IMR-90 (cell line): ENCODE results near the gene GMEB2. TPM values are rescaled to one million over a fixed set of nuclear protein-coding genes. Genes with fewer than 3 reads are reported as not detected.

Source experiments
- ATAC-seq: fragments of 200-7000 bp; cut with Tn5 transposase; 2 replicates; pipeline ENCODE4 v1.9.1; 2020; ENCODE audit warnings: low read depth, mild to moderate bottlenecking, moderate library complexity
- BruUV-seq: library from RNA; stranded (reverse); fragments of 400-500 nt; replicated peaks from 2 replicates; lab custom pipeline; 2021; lab: Mats Ljungman, UMichigan
- CTCF ChIA-PET: fragments of 300-600 bp; formaldehyde crosslinking; extraction: SDS; loops from one replicate; lab custom pipeline; 2021; ENCODE audit warnings: antibody characterized with exemption; lab: Yijun Ruan, JAX
- POLR2A ChIA-PET: fragments of 300-600 bp; sonication (Branson Sonifier 250); formaldehyde crosslinking; loops from one replicate; lab custom pipeline; 2022; ENCODE audit warnings: antibody characterized with exemption; ENCODE audit not compliant: unreplicated experiment; lab: Charles Lee
- DNase-seq: peaks from one replicate; pipeline ENCODE4 v3.0.0; 2013
- H2AFZ ChIP-seq: replicated peaks from 2 replicates; pipeline ENCODE3; 2013; ENCODE audit warnings: low read length, mild to moderate bottlenecking; ENCODE audit not compliant: poor library complexity
- H2AK5ac ChIP-seq: 2 replicates; pipeline ENCODE4 v1.6.1; 2013; ENCODE audit warnings: low read depth, low read length, inconsistent platforms
- H2AK9ac ChIP-seq: replicated peaks from 2 replicates; pipeline ENCODE3; 2013; ENCODE audit warnings: mild to moderate bottlenecking, low read depth, low read length, moderate library complexity; ENCODE audit not compliant: poor library complexity
- H2BK120ac ChIP-seq: 2 replicates; pipeline ENCODE4 v1.6.1; 2013; ENCODE audit warnings: low read depth, low read length, inconsistent platforms
- H2BK15ac ChIP-seq: 3 replicates; pipeline ENCODE4 v1.6.1; 2013; ENCODE audit warnings: low read depth, low read length, inconsistent platforms
- H2BK20ac ChIP-seq: 2 replicates; pipeline ENCODE4 v1.6.1; 2013; ENCODE audit warnings: low read depth, mild to moderate bottlenecking, inconsistent platforms, low read length, moderate library complexity
- H2BK5ac ChIP-seq: 2 replicates; pipeline ENCODE4 v1.6.1; 2013; ENCODE audit warnings: mild to moderate bottlenecking, low read depth, low read length, inconsistent platforms; ENCODE audit not compliant: poor library complexity, severe bottlenecking
- H3K14ac ChIP-seq: replicated peaks from 2 replicates; pipeline ENCODE4 v1.6.1; 2013; ENCODE audit warnings: low read depth, low read length, inconsistent platforms
- H3K18ac ChIP-seq: 2 replicates; pipeline ENCODE4 v1.6.1; 2013; ENCODE audit warnings: low read depth, low read length, control low read depth
- H3K23ac ChIP-seq: 2 replicates; pipeline ENCODE4 v1.6.1; 2013; ENCODE audit warnings: low read depth, low read length, inconsistent platforms
- H3K27ac ChIP-seq: 2 replicates; pipeline ENCODE4 v1.5.1; 2013; ENCODE audit warnings: mild to moderate bottlenecking, control low read depth, low read length; ENCODE audit not compliant: insufficient read depth
- H3K27me3 ChIP-seq: 2 replicates; pipeline ENCODE4 v1.6.1; 2013; ENCODE audit warnings: low read length; ENCODE audit not compliant: control insufficient read depth, insufficient read depth
- H3K36me3 ChIP-seq: 2 replicates; pipeline ENCODE4 v1.6.1; 2013; ENCODE audit warnings: low read length, mixed read lengths; ENCODE audit not compliant: control insufficient read depth, insufficient read depth
- H3K4ac ChIP-seq: 2 replicates; pipeline ENCODE4 v1.6.1; 2013; ENCODE audit warnings: low read depth, low read length, inconsistent platforms
- H3K4me1 ChIP-seq: 2 replicates; pipeline ENCODE4 v1.6.1; 2013; ENCODE audit warnings: low read length, mixed read lengths; ENCODE audit not compliant: control insufficient read depth, insufficient read depth
- H3K4me2 ChIP-seq: 2 replicates; pipeline ENCODE4 v1.6.1; 2013; ENCODE audit warnings: low read depth, mild to moderate bottlenecking, control low read depth, low read length, moderate library complexity
- H3K4me3 ChIP-seq: 2 replicates; pipeline ENCODE4 v1.5.1; 2013; ENCODE audit warnings: low read depth, mild to moderate bottlenecking, control low read depth, low read length, moderate library complexity; ENCODE audit not compliant: insufficient read depth
- H3K56ac ChIP-seq: 2 replicates; pipeline ENCODE4 v1.6.1; 2013; ENCODE audit warnings: low read length, inconsistent platforms; ENCODE audit not compliant: insufficient read depth; ENCODE audit errors: extremely low read depth
- H3K79me1 ChIP-seq, 2 experiments: 2 replicates each; pipeline ENCODE4 v1.6.1; 2013; ENCODE audit warnings: low read length in 2 of 2, inconsistent platforms in 1 of 2, low read depth in 1 of 2
- H3K9ac ChIP-seq: 2 replicates; pipeline ENCODE4 v1.6.1; 2013; ENCODE audit warnings: low read depth, low read length, control low read depth
- H3K9me1 ChIP-seq: 2 replicates; pipeline ENCODE4 v1.6.1; 2013; ENCODE audit warnings: low read length, inconsistent platforms; ENCODE audit not compliant: insufficient read depth
- H3K9me3 ChIP-seq: 2 replicates; pipeline ENCODE4 v1.6.1; 2013; ENCODE audit warnings: low read length; ENCODE audit not compliant: control insufficient read depth, insufficient read depth
- H4K20me1 ChIP-seq: 2 replicates; pipeline ENCODE4 v1.6.1; 2013; ENCODE audit warnings: low read length, inconsistent platforms; ENCODE audit not compliant: insufficient read depth
- H4K5ac ChIP-seq: 2 replicates; pipeline ENCODE4 v1.6.1; 2013; ENCODE audit warnings: mild to moderate bottlenecking, low read depth, low read length, control low read depth
- H4K8ac ChIP-seq, 2 experiments: 2 replicates each; pipeline ENCODE4 v1.6.1; 2013; ENCODE audit warnings: low read depth in 2 of 2, low read length in 2 of 2, control low read depth in 1 of 2, inconsistent platforms in 1 of 2
- H4K91ac ChIP-seq: 2 replicates; pipeline ENCODE4 v1.6.1; 2013; ENCODE audit warnings: low read depth, low read length, inconsistent platforms; ENCODE audit not compliant: insufficient read depth
- BHLHE40 ChIP-seq: fragments of 150-350 bp; IDR thresholded peaks from 2 replicates; pipeline ENCODE4 v1.6.1; 2016; ENCODE audit warnings: mild to moderate bottlenecking, low read depth, low read length
- CHD1 ChIP-seq: IDR thresholded peaks from 2 replicates; pipeline ENCODE4 v1.6.1; 2012; ENCODE audit warnings: low read depth, low read length, improper control_type of control experiment
- MAFK ChIP-seq: IDR thresholded peaks from 2 replicates; pipeline ENCODE4 v1.6.1; 2012; ENCODE audit warnings: low read depth, low read length, improper control_type of control experiment
- MXI1 ChIP-seq: IDR thresholded peaks from 2 replicates; pipeline ENCODE4 v1.6.1; 2012; ENCODE audit warnings: low read depth, mild to moderate bottlenecking, low read length, moderate library complexity, borderline replicate concordance
- NFE2L2 ChIP-seq: fragments of 150-350 bp; IDR thresholded peaks from 2 replicates; pipeline ENCODE4 v1.6.1; 2016; ENCODE audit warnings: low read depth, mild to moderate bottlenecking, low read length
- POLR2A ChIP-seq: IDR thresholded peaks from 2 replicates; pipeline ENCODE4 v1.6.1; 2012; ENCODE audit warnings: mild to moderate bottlenecking, low read depth, low read length
- RAD21 ChIP-seq: IDR thresholded peaks from 2 replicates; pipeline ENCODE4 v1.6.1; 2012; ENCODE audit warnings: low read length, improper control_type of control experiment
- WGBS, 2 experiments: methylation state at CpG; one replicate each; pipeline versions ENCODE4 v1.1.5 to v1.1.7; 2013; ENCODE audit warnings: missing lambda C conversion rate in 2 of 2; ENCODE audit not compliant: insufficient read length in 1 of 2; ENCODE audit errors: extremely low coverage in 2 of 2; 5-methylcytosine and 5-hydroxymethylcytosine counted together
- dilution Hi-C: fragments of 300-500 bp; cut with HindIII; formaldehyde crosslinking; loops from one replicate; pipeline ENCODE4 v1.14.3; 2018; ENCODE audit warnings: low sequenced_read_pairs; ENCODE audit not compliant: unreplicated experiment
- in situ Hi-C: fragments of 300-500 bp; cut with MboI; formaldehyde crosslinking; loops from 3 replicates; pipeline ENCODE4 v1.14.3; 2019; ENCODE audit warnings: low sequenced_read_pairs, inconsistent platforms, mixed read lengths
- intact Hi-C: fragments of 100-400 bp; cut with micrococcal nuclease; formaldehyde crosslinking; loops from 2 replicates; pipeline ENCODE4 v1.10.0; 2022
- polyA plus RNA-seq, 3 experiments: library from polyadenylated mRNA; depleted of rRNA; stranded (reverse); fragments of >200 nt; gene quantifications; 2 replicates each; pipeline ENCODE4 v1.2.3, GENCODE V29; 2012; ENCODE audit warnings: low replicate concordance in 1 of 3
- total RNA-seq: library from RNA; depleted of rRNA; stranded (reverse); fragments of >200 nt; gene quantifications from 2 replicates; pipeline ENCODE4 v1.2.3, GENCODE V29; 2012
- TF ChIP-seq, protein P1 (sequence below): fragments of 150-350 bp; IDR thresholded peaks from 2 replicates; pipeline ENCODE4 v1.6.1; 2017; ENCODE audit warnings: mild to moderate bottlenecking, antibody characterized with exemption, low read length, low read depth
- TF ChIP-seq, protein P2 (sequence below): conservative IDR thresholded peaks from 2 replicates; pipeline ENCODE4 v1.5.1; 2012; ENCODE audit warnings: mild to moderate bottlenecking, low read depth, low read length, improper control_type of control experiment

The GMEB2 gene
- total and polyA plus RNA-seq, 2 of the 4 experiments (the other 2 are of a cell fraction) = 5.0 to 10.0 TPM

DNA sequence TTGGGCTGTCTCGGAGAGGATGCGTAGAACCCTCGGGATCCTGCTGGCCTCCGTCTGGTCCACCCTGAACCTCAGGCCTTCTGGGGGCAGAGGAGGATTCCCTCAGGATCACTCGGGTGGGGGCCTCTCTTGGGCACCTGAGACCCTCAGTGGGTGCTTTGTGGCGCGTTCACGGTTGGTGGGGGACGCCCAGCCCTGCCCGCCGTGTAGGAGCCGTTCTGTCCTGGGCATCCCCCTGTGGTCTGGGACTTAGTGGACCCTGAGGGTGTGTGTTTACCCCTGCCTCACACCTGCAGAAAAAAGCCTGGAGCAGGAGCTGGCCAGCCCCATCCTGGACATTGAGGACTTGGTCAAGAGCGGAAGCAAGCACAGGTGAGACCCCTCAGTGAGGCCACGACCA, 38.8 kb upstream of the GMEB2 start:
- in situ Hi-C loops = no loop called here
- CTCF ChIA-PET = no interaction called here
- no peak for DNase-seq
- intact Hi-C loops = no loop called here
- H3K4me2 ChIP-seq = no peak overlapping the region
- dilution Hi-C loops = no loop called here
- no peak overlapping the region for H2BK5ac ChIP-seq
- H2BK15ac ChIP-seq = no peak overlapping the region
- no peak overlapping the region for H4K8ac ChIP-seq
- H4K20me1 ChIP-seq = no peaks in the 10 kb centered on the region
- no peak overlapping the region for H2BK20ac ChIP-seq
- no TSS peak for BruUV-seq
- no peak overlapping the region for H2AFZ ChIP-seq
- H3K4me1 ChIP-seq = no peaks in the 10 kb centered on the region; the same call in 1 of the 2 replicates
- H3K9me3 ChIP-seq = no peaks in the 10 kb centered on the region
- TF ChIP-seq BHLHE40 = no peak
- no peak for TF ChIP-seq RAD21
- TF ChIP-seq MAFK = no peak
- TF ChIP-seq, protein P1, sequence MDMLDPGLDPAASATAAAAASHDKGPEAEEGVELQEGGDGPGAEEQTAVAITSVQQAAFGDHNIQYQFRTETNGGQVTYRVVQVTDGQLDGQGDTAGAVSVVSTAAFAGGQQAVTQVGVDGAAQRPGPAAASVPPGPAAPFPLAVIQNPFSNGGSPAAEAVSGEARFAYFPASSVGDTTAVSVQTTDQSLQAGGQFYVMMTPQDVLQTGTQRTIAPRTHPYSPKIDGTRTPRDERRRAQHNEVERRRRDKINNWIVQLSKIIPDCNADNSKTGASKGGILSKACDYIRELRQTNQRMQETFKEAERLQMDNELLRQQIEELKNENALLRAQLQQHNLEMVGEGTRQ = no peak
- no peak for TF ChIP-seq NFE2L2
- no peak for TF ChIP-seq MXI1
- TF ChIP-seq CHD1 = no peak
- TF ChIP-seq, protein P2, sequence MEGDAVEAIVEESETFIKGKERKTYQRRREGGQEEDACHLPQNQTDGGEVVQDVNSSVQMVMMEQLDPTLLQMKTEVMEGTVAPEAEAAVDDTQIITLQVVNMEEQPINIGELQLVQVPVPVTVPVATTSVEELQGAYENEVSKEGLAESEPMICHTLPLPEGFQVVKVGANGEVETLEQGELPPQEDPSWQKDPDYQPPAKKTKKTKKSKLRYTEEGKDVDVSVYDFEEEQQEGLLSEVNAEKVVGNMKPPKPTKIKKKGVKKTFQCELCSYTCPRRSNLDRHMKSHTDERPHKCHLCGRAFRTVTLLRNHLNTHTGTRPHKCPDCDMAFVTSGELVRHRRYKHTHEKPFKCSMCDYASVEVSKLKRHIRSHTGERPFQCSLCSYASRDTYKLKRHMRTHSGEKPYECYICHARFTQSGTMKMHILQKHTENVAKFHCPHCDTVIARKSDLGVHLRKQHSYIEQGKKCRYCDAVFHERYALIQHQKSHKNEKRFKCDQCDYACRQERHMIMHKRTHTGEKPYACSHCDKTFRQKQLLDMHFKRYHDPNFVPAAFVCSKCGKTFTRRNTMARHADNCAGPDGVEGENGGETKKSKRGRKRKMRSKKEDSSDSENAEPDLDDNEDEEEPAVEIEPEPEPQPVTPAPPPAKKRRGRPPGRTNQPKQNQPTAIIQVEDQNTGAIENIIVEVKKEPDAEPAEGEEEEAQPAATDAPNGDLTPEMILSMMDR = no peak
- no peak for TF ChIP-seq POLR2A
- H4K91ac ChIP-seq = no peak overlapping the region
- ATAC-seq = no peak
- no peak overlapping the region for H3K23ac ChIP-seq
- H2AK5ac ChIP-seq = no peak overlapping the region
- H3K4ac ChIP-seq = no peak overlapping the region
- no peak overlapping the region for H3K56ac ChIP-seq
- H3K36me3 ChIP-seq = peaks cover 60% of the 10 kb centered on the region
- no peaks in the 10 kb centered on the region for H3K9me1 ChIP-seq
- H3K79me1 ChIP-seq = peaks cover 7 to 33% of the 10 kb centered on the region in 2 experiments
- no peak overlapping the region for H2BK120ac ChIP-seq
- H2AK9ac ChIP-seq = no peak overlapping the region
- no peak overlapping the region for H3K18ac ChIP-seq
- H3K4me3 ChIP-seq = no peak overlapping the region
- no CpG with 5 or more reads among the region's 14 CpGs for WGBS, 2 experiments
- H4K5ac ChIP-seq = no peak overlapping the region
- no peak overlapping the region for H3K9ac ChIP-seq
- no peak overlapping the region for H3K14ac ChIP-seq
- H3K27ac ChIP-seq = no peak overlapping the region
- H3K27me3 ChIP-seq = no peaks in the 10 kb centered on the region
- POLR2A ChIA-PET = no interaction called here
